Keratinocyte (primary cell): ENCODE data around the gene TMEM109. TPM values are rescaled to one million over a fixed set of nuclear protein-coding genes. Genes with fewer than 3 reads are reported as not detected.

Experiments used
- DNase-seq: peaks from one replicate; pipeline ENCODE4 v3.0.0-alpha.2; 2011; ENCODE audit warnings: low read depth, missing footprints, low spot score
- FAIRE-seq: peaks from 2 replicates; lab custom pipeline; 2011; peaks lifted over from hg19 to GRCh38; lab: Jason Lieb, UNC
- H2AFZ ChIP-seq: 2 replicates; pipeline ENCODE4 v1.6.0; 2012; ENCODE audit warnings: low read length, control low read depth, inconsistent platforms; ENCODE audit not compliant: control insufficient read depth
- H3K27ac ChIP-seq: 2 replicates; pipeline ENCODE4 v1.5.1; 2011; ENCODE audit warnings: low read length; ENCODE audit not compliant: control insufficient read depth, insufficient read depth
- H3K27me3 ChIP-seq: 3 replicates; pipeline ENCODE4 v1.6.0; 2011; ENCODE audit warnings: low read length; ENCODE audit not compliant: control insufficient read depth, insufficient read depth; ENCODE audit errors: extremely low read depth
- H3K36me3 ChIP-seq, 2 experiments: 2 replicates in 1 of 2; 3 replicates in 1 of 2; pipeline ENCODE4 v1.5.1; 2011; ENCODE audit warnings: low read length in 2 of 2, mild to moderate bottlenecking in 1 of 2; ENCODE audit not compliant: control insufficient read depth in 2 of 2, insufficient read depth in 2 of 2; ENCODE audit errors: extremely low read depth in 1 of 2
- H3K4me1 ChIP-seq: 3 replicates; pipeline ENCODE4 v1.5.1; 2011; ENCODE audit warnings: low read length; ENCODE audit not compliant: control insufficient read depth, insufficient read depth; ENCODE audit errors: extremely low read depth
- H3K4me2 ChIP-seq: 3 replicates; pipeline ENCODE4 v1.6.0; 2011; ENCODE audit warnings: low read depth, low read length; ENCODE audit not compliant: control insufficient read depth, insufficient read depth; ENCODE audit errors: extremely low read depth
- H3K4me3 ChIP-seq, 3 experiments: fragments of 200-600 bp in 1 of 3; sonication (generic) in 1 of 3; 2 replicates in 2 of 3; 3 replicates in 1 of 3; pipeline ENCODE4 v1.5.1; 2011 to 2016; ENCODE audit warnings: low read length in 3 of 3, mild to moderate bottlenecking in 3 of 3, control low read depth in 2 of 3, inconsistent platforms in 1 of 3, low read depth in 1 of 3, mixed read lengths in 1 of 3, mixed run types in 1 of 3, moderate library complexity in 1 of 3; ENCODE audit not compliant: control insufficient read depth in 2 of 3, insufficient read depth in 2 of 3; ENCODE audit errors: extremely low read depth in 1 of 3
- H3K79me2 ChIP-seq: 2 replicates; pipeline ENCODE4 v1.6.0; 2012; ENCODE audit warnings: low read length; ENCODE audit not compliant: control insufficient read depth, insufficient read depth
- H3K9ac ChIP-seq: 3 replicates; pipeline ENCODE4 v1.6.0; 2011; ENCODE audit warnings: low read length; ENCODE audit not compliant: control insufficient read depth, insufficient read depth; ENCODE audit errors: extremely low read depth
- H3K9me1 ChIP-seq: 3 replicates; pipeline ENCODE4 v1.6.0; 2011; ENCODE audit warnings: low read length; ENCODE audit not compliant: control insufficient read depth, insufficient read depth; ENCODE audit errors: extremely low read depth
- H3K9me3 ChIP-seq: 2 replicates; pipeline ENCODE4 v1.5.1; 2012; ENCODE audit warnings: low read depth, low read length; ENCODE audit not compliant: control insufficient read depth
- H4K20me1 ChIP-seq: 3 replicates; pipeline ENCODE4 v1.6.0; 2011; ENCODE audit warnings: low read length; ENCODE audit not compliant: control insufficient read depth, insufficient read depth; ENCODE audit errors: extremely low read depth
- CTCF ChIP-seq, 3 experiments: IDR thresholded peaks in 1 of 3; conservative IDR thresholded peaks in 1 of 3; optimal IDR thresholded peaks in 1 of 3; 2 replicates in 2 of 3; 3 replicates in 1 of 3; pipeline versions ENCODE3 to v1.5.1; 2011; ENCODE audit warnings: low read length in 3 of 3, mild to moderate bottlenecking in 3 of 3, moderate library complexity in 2 of 3, control low read depth in 1 of 3, inconsistent platforms in 1 of 3; ENCODE audit not compliant: insufficient read depth in 2 of 3; ENCODE audit errors: extremely low read depth in 1 of 3
- EZH2 ChIP-seq: IDR thresholded peaks from one replicate; pipeline ENCODE4 v1.6.1; 2012; ENCODE audit warnings: inconsistent platforms, mild to moderate bottlenecking, low read length, moderate library complexity
- dilution Hi-C: fragments of 300-500 bp; cut with MboI; formaldehyde crosslinking; loops from one replicate; pipeline ENCODE4 v1.7.0; 2020; ENCODE audit warnings: low sequenced_read_pairs; ENCODE audit not compliant: extremely low pct_ligation_motif_present
- polyA plus RNA-seq, 5 experiments: library from polyadenylated mRNA; depleted of rRNA in 3 of 5; stranded (reverse) in 3 of 5; stranded (forward) in 1 of 5; unstranded in 1 of 5; fragments of >200 nt; gene quantifications; 1 replicate in 1 of 5; 2 replicates in 3 of 5; 3 replicates in 1 of 5; pipeline versions ENCODE4 v1.2.1 to v1.2.3, GENCODE V29; 2011 to 2012; ENCODE audit warnings: missing spikeins in 2 of 5, low read depth in 1 of 5, low replicate concordance in 1 of 5

TMEM109 gene
- polyA plus RNA-seq, 1 donor (not counting 4 experiments of a cell fraction or from before 2014, with no cell fraction given), result 25.2 TPM

- no peaks in the 10 kb centered on the region for H4K20me1 ChIP-seq
- H3K9me3 ChIP-seq, result no peaks in the 10 kb centered on the region
- dilution Hi-C loops, result no loop called here
- no peaks in the 10 kb centered on the region for H3K79me2 ChIP-seq
- H3K27me3 ChIP-seq, result no peaks in the 10 kb centered on the region
- no peak overlapping the region for H3K27ac ChIP-seq
- H3K4me2 ChIP-seq, result no peak overlapping the region
- no peaks in the 10 kb centered on the region for H3K9me1 ChIP-seq
- H3K9ac ChIP-seq, result no peak overlapping the region
- H3K4me1 ChIP-seq, result peaks cover 4% of the 10 kb centered on the region
- FAIRE-seq (no peak), DNase-seq (no peak)
- peaks cover 0 to 11% of the 10 kb centered on the region in 2 experiments for H3K36me3 ChIP-seq
- no peak overlapping the region for H2AFZ ChIP-seq
- H3K4me3 ChIP-seq, result no peak overlapping the region
- no peak for TF ChIP-seq CTCF (optimal IDR thresholded peaks at IDR 0.05 in 1 of 3, IDR thresholded peaks at IDR 0.05 in 1 of 3, conservative IDR thresholded peaks at IDR 0.05 in 1 of 3; ENCODE audit: extremely low read depth in 1 of 3, insufficient read depth in 2 of 3, low read length in 3 of 3)
- TF ChIP-seq EZH2, result no peak
Observed at GRCh38 chr11:60937144-60937527, 23.2 kb downstream of the TMEM109 start.

- Histone ChIP-seq H3K27me3 (no peaks in the 10 kb centered on the region), H3K9me3 (no peaks in the 10 kb centered on the region), H3K9me1 (no peaks in the 10 kb centered on the region), H3K4me3 (no peak overlapping the region), H3K9ac (no peak overlapping the region), H3K79me2 (no peaks in the 10 kb centered on the region), H3K36me3 (peaks cover 0 to 9% of the 10 kb centered on the region in 2 experiments), H4K20me1 (no peaks in the 10 kb centered on the region), H2AFZ (no peak overlapping the region), H3K4me2 (no peak overlapping the region), H3K4me1 (peaks cover 11% of the 10 kb centered on the region), H3K27ac (no peak overlapping the region)
- no peak for DNase-seq
- dilution Hi-C loops, result no loop called here
- FAIRE-seq, result no peak
- TF ChIP-seq EZH2, result no peak
- TF ChIP-seq CTCF (optimal IDR thresholded peaks at IDR 0.05 in 1 of 3, IDR thresholded peaks at IDR 0.05 in 1 of 3, conservative IDR thresholded peaks at IDR 0.05 in 1 of 3; ENCODE audit: extremely low read depth in 1 of 3, insufficient read depth in 2 of 3, low read length in 3 of 3), result no peak
Observed at GRCh38 chr11:60937811-60938210, 23.9 kb downstream of the TMEM109 start.
